OCI-LY7 (cell line): ENCODE data around the gene SNAPC4. TPM values are rescaled to one million over a fixed set of nuclear protein-coding genes. Genes with fewer than 3 reads are reported as not detected.

Experiments
- BruUV-seq: library from RNA; stranded (reverse); fragments of 400-500 nt; replicated peaks from 2 replicates; lab custom pipeline; 2021; lab: Mats Ljungman, UMichigan
- CTCF ChIA-PET: fragments of 300-600 bp; sonication (Branson Sonifier 250); formaldehyde crosslinking; loops from one replicate; lab custom pipeline; 2022; ENCODE audit warnings: antibody characterized with exemption; ENCODE audit not compliant: unreplicated experiment; lab: Charles Lee
- POLR2A ChIA-PET: fragments of 300-600 bp; sonication (Branson Sonifier 250); formaldehyde crosslinking; loops from one replicate; lab custom pipeline; 2022; ENCODE audit warnings: antibody characterized with exemption; lab: Charles Lee
- DNase-seq: peaks from one replicate; pipeline ENCODE4 v3.0.0-alpha.2; 2015; ENCODE audit warnings: low spot score
- H2AFZ ChIP-seq: fragments of 200-600 bp; sonication (generic), shearing (Covaris generic); 2 replicates; pipeline ENCODE4 v1.6.1; 2014; ENCODE audit warnings: mild to moderate bottlenecking, antibody characterized with exemption, low read length, moderate library complexity
- H3K27ac ChIP-seq: fragments of 200-600 bp; sonication (generic); 2 replicates; pipeline ENCODE4 v1.5.1; 2014; ENCODE audit warnings: mixed run types, low read depth, mild to moderate bottlenecking, moderate library complexity, low read length, inconsistent platforms; ENCODE audit not compliant: poor library complexity, severe bottlenecking
- H3K36me3 ChIP-seq: fragments of 200-600 bp; sonication (generic); 2 replicates; pipeline ENCODE4 v1.6.1; 2014; ENCODE audit warnings: mild to moderate bottlenecking, antibody characterized with exemption, low read length, moderate library complexity, mixed read lengths; ENCODE audit not compliant: insufficient read depth
- H3K4me1 ChIP-seq: fragments of 200-600 bp; sonication (generic); 2 replicates; pipeline ENCODE4 v1.5.1; 2014; ENCODE audit warnings: mild to moderate bottlenecking, low read length; ENCODE audit not compliant: insufficient read depth, poor library complexity, severe bottlenecking
- H3K4me2 ChIP-seq: fragments of 200-600 bp; sonication (generic); 2 replicates; pipeline ENCODE4 v1.6.1; 2014; ENCODE audit warnings: mild to moderate bottlenecking, low read length
- H3K4me3 ChIP-seq: fragments of 200-600 bp; sonication (generic); 2 replicates; pipeline ENCODE4 v1.5.1; 2014; ENCODE audit warnings: mild to moderate bottlenecking, low read depth, low read length; ENCODE audit not compliant: poor library complexity, severe bottlenecking
- H3K79me2 ChIP-seq: fragments of 200-600 bp; sonication (generic); 2 replicates; pipeline ENCODE4 v1.6.1; 2016; ENCODE audit warnings: low read depth, mild to moderate bottlenecking, low read length, moderate library complexity, mixed read lengths; ENCODE audit not compliant: insufficient read depth
- H3K9me2 ChIP-seq: fragments of 200-600 bp; sonication (generic); 2 replicates; pipeline ENCODE4 v1.6.1; 2016; ENCODE audit warnings: mild to moderate bottlenecking, low read length, mixed read lengths; ENCODE audit not compliant: insufficient read depth
- H3K9me3 ChIP-seq: fragments of 200-600 bp; sonication (generic); 2 replicates; pipeline ENCODE4 v1.6.1; 2014; ENCODE audit warnings: mild to moderate bottlenecking, mixed run types, low read length, mixed read lengths
- H4K20me1 ChIP-seq: fragments of 200-600 bp; sonication (generic); 2 replicates; pipeline ENCODE4 v1.6.1; 2014; ENCODE audit warnings: mild to moderate bottlenecking, antibody characterized with exemption, low read length, moderate library complexity, mixed read lengths; ENCODE audit not compliant: insufficient read depth
- CTCF ChIP-seq: fragments of 200-600 bp; sonication (generic); conservative IDR thresholded peaks from 2 replicates; pipeline ENCODE4 v1.5.1; 2014; ENCODE audit warnings: mild to moderate bottlenecking, antibody characterized with exemption, low read length, moderate library complexity, mixed read lengths
- EZH2phosphoT487 ChIP-seq: fragments of 200-600 bp; sonication (generic); IDR thresholded peaks from 2 replicates; pipeline ENCODE4 v1.6.1; 2018; ENCODE audit warnings: low read depth, borderline replicate concordance, mild to moderate bottlenecking, mixed run types, antibody characterized with exemption, low read length, moderate library complexity, mixed read lengths
- intact Hi-C: fragments of 100-400 bp; cut with micrococcal nuclease; formaldehyde crosslinking; loops from one replicate; pipeline ENCODE4 v1.10.0; 2022; ENCODE audit not compliant: unreplicated experiment
- total RNA-seq, 2 experiments: library from RNA; depleted of rRNA in 1 of 2; stranded (reverse); fragments of >200 nt in 1 of 2; shearing (Covaris generic) in 1 of 2; gene quantifications; 2 replicates each; pipeline ENCODE4 v1.2.3, GENCODE V29; 2014 to 2022

The SNAPC4 gene
- total RNA-seq, 2 experiments from 2014 or later: 13.4 to 16.8 TPM

- intact Hi-C loops: no loop called here
- BruUV-seq: no TSS peak
- H3K36me3 ChIP-seq: peaks cover 57% of the 10 kb centered on the region
- no peaks in the 10 kb centered on the region for H3K79me2 ChIP-seq
- ChIA-PET POLR2A (no interaction called here), CTCF (no interaction called here)
- DNase-seq: no peak
- no peaks in the 10 kb centered on the region for H3K9me3 ChIP-seq
- no peaks in the 10 kb centered on the region for H3K9me2 ChIP-seq
- H3K4me3 ChIP-seq: no peak overlapping the region
- H3K4me1 ChIP-seq: no peaks in the 10 kb centered on the region
- H4K20me1 ChIP-seq: no peaks in the 10 kb centered on the region
- no peak overlapping the region for H2AFZ ChIP-seq
- H3K4me2 ChIP-seq: no peak overlapping the region
- no peak for TF ChIP-seq EZH2phosphoT487
- TF ChIP-seq CTCF: no peak
- H3K27ac ChIP-seq: no peak overlapping the region
Observed at GRCh38 chr9:136430588-136431234, 30.7 kb upstream of the SNAPC4 start.

- no peak overlapping the region for H3K4me3 ChIP-seq
- DNase-seq: no peak
- peaks cover 59% of the 10 kb centered on the region for H3K36me3 ChIP-seq
- intact Hi-C loops: no loop called here
- H3K27ac ChIP-seq: no peak overlapping the region
- no peaks in the 10 kb centered on the region for H3K4me1 ChIP-seq
- no peak overlapping the region for H2AFZ ChIP-seq
- CTCF ChIA-PET: no interaction called here
- no peak for TF ChIP-seq CTCF
- TF ChIP-seq EZH2phosphoT487: no peak
- H3K4me2 ChIP-seq: no peak overlapping the region
- H4K20me1 ChIP-seq: no peaks in the 10 kb centered on the region
- POLR2A ChIA-PET: no interaction called here
- BruUV-seq: no TSS peak
- H3K9me2 ChIP-seq: no peaks in the 10 kb centered on the region
- H3K79me2 ChIP-seq: no peaks in the 10 kb centered on the region
- no peaks in the 10 kb centered on the region for H3K9me3 ChIP-seq
Observed at GRCh38 chr9:136429683-136430491, 29.9 kb upstream of the SNAPC4 start.
